SU-DHL-6 (cell line): Measurements from ENCODE around the gene BMP10.

ENCODE experiments used
- H2AFZ ChIP-seq: fragments of 200-600 bp; sonication (generic); 2 replicates; pipeline ENCODE4 v1.6.1; 2014; ENCODE audit warnings: low read depth, mild to moderate bottlenecking, moderate library complexity, mixed read lengths, antibody characterized with exemption, low read length; ENCODE audit not compliant: severe bottlenecking
- H3F3A ChIP-seq: fragments of 200-600 bp; shearing (Covaris generic); 2 replicates; pipeline ENCODE4 v1.6.0; 2016; ENCODE audit warnings: antibody characterized with exemption, mild to moderate bottlenecking; ENCODE audit not compliant: insufficient read depth
- H3K27ac ChIP-seq: fragments of 200-600 bp; sonication (generic); 2 replicates; pipeline ENCODE4 v1.5.1; 2016; ENCODE audit warnings: low read depth, mild to moderate bottlenecking, low read length, moderate library complexity, mixed read lengths
- H3K27me3 ChIP-seq: fragments of 200-600 bp; sonication (generic), shearing (Covaris generic); 2 replicates; pipeline ENCODE4 v1.6.0; 2014; ENCODE audit warnings: mild to moderate bottlenecking, low read length
- H3K36me3 ChIP-seq: fragments of 200-600 bp; sonication (generic); 2 replicates; pipeline ENCODE4 v1.6.1; 2014; ENCODE audit warnings: mild to moderate bottlenecking, low read length, mixed read lengths
- H3K4me2 ChIP-seq: fragments of 300-600, 200-600 bp; shearing (Covaris generic), sonication (generic); 2 replicates; pipeline ENCODE4 v1.6.0; 2014; ENCODE audit warnings: low read length, low read depth, mild to moderate bottlenecking; ENCODE audit not compliant: poor library complexity, severe bottlenecking
- H3K4me3 ChIP-seq: fragments of 200-600 bp; sonication (generic); 2 replicates; pipeline ENCODE4 v1.5.1; 2014; ENCODE audit warnings: antibody characterized with exemption, low read length, mild to moderate bottlenecking, mixed read lengths; ENCODE audit not compliant: insufficient read depth, poor library complexity, severe bottlenecking
- H3K79me2 ChIP-seq: fragments of 200-600 bp; sonication (generic); 2 replicates; pipeline ENCODE4 v1.6.1; 2014; ENCODE audit warnings: mild to moderate bottlenecking, low read length, moderate library complexity; ENCODE audit not compliant: insufficient read depth
- H3K9ac ChIP-seq: fragments of 200-600 bp; sonication (generic); 2 replicates; pipeline ENCODE4 v1.7.0; 2014; ENCODE audit warnings: mild to moderate bottlenecking, low read length
- H3K9me2 ChIP-seq: fragments of 200-600 bp; sonication (generic); replicated peaks from 2 replicates; pipeline ENCODE4 v1.6.1; 2014; ENCODE audit warnings: low read length; ENCODE audit not compliant: insufficient read depth
- H3K9me3 ChIP-seq: fragments of 200-600 bp; sonication (generic); 2 replicates; pipeline ENCODE4 v1.6.1; 2014; ENCODE audit warnings: low read length, mixed read lengths; ENCODE audit not compliant: insufficient read depth
- H4K20me1 ChIP-seq: fragments of 200-600 bp; sonication (generic); 2 replicates; pipeline ENCODE4 v1.6.1; 2014; ENCODE audit warnings: low read depth, mild to moderate bottlenecking, antibody characterized with exemption, low read length, moderate library complexity, mixed read lengths
- CTCF ChIP-seq: fragments of 200-600 bp; sonication (generic); IDR thresholded peaks from one replicate; pipeline ENCODE4 v1.5.1; 2017; ENCODE audit warnings: antibody characterized with exemption, mild to moderate bottlenecking, low read length, moderate library complexity; ENCODE audit not compliant: insufficient read depth, poor library complexity, severe bottlenecking
- EZH2phosphoT487 ChIP-seq: fragments of 200-600 bp; sonication (generic), shearing (Covaris generic); conservative IDR thresholded peaks from 2 replicates; pipeline ENCODE4 v1.6.1; 2018; ENCODE audit warnings: mild to moderate bottlenecking, antibody characterized with exemption, low read length, moderate library complexity, mixed read lengths

The BMP10 gene

GRCh38 chr2:68907920-68908253 lies 36.7 kb upstream of the BMP10 start:
- Histone ChIP-seq H3K9me2 (no peaks in the 10 kb centered on the region), H3K9ac (peak overlapping the region; percentile 55), H3K4me2 (peak overlapping the region; percentile 60), H3K27ac (peak overlapping the region; percentile 93), H3K79me2 (no peaks in the 10 kb centered on the region), H3K27me3 (no peaks in the 10 kb centered on the region), H4K20me1 (no peaks in the 10 kb centered on the region), H3F3A (peaks cover 4% of the 10 kb centered on the region; the same call in 1 of the 2 replicates), H3K4me3 (peak overlapping the region; percentile 6), H3K9me3 (no peaks in the 10 kb centered on the region), H3K36me3 (no peaks in the 10 kb centered on the region), H2AFZ (peak overlapping the region; percentile 61)
- no peak for TF ChIP-seq EZH2phosphoT487
- TF ChIP-seq CTCF: no peak

GRCh38 chr2:68907232-68907919 lies 36.2 kb upstream of the BMP10 start:
- H3K9me2 ChIP-seq: no peaks in the 10 kb centered on the region
- H3K27me3 ChIP-seq: no peaks in the 10 kb centered on the region
- no peaks in the 10 kb centered on the region for H3K9me3 ChIP-seq
- no peaks in the 10 kb centered on the region for H3K36me3 ChIP-seq
- H4K20me1 ChIP-seq: no peaks in the 10 kb centered on the region
- H3F3A ChIP-seq: peaks cover 4% of the 10 kb centered on the region; the same call in 1 of the 2 replicates
- peak overlapping the region; percentile 93 for H3K27ac ChIP-seq
- H3K9ac ChIP-seq: peak overlapping the region; percentile 55
- H2AFZ ChIP-seq: peak overlapping the region; percentile 61
- TF ChIP-seq EZH2phosphoT487: no peak
- TF ChIP-seq CTCF: no peak
- peak overlapping the region; percentile 6 for H3K4me3 ChIP-seq
- H3K79me2 ChIP-seq: no peaks in the 10 kb centered on the region
- peak overlapping the region; percentile 60 for H3K4me2 ChIP-seq

DNA sequence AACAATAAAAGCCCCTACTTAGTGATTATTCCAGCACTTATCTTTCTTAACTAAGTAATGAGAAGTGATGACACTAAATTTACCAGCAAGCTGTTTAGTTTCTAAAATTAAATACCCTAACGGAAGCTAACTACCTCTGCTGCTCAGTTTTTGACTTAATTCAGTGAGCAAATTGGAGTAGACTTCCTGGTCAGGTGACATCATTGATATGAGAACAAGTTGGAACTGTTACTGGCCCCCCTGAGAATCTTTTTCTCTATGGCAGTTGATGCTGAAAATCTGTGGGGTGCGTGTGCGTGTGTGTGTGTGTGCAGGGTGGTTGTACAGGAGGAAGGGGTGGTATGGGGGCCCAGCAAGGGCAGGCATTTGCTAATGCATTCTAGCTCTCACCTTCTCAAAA lies 35.5 kb upstream of the BMP10 start:
- Histone ChIP-seq H3K36me3 (no peaks in the 10 kb centered on the region), H3K27me3 (no peaks in the 10 kb centered on the region), H3K9me3 (no peaks in the 10 kb centered on the region), H4K20me1 (no peaks in the 10 kb centered on the region), H3F3A (peaks cover 4% of the 10 kb centered on the region; the same call in 1 of the 2 replicates), H3K9ac (no peak overlapping the region), H3K79me2 (no peaks in the 10 kb centered on the region), H2AFZ (peak overlapping the region; percentile 57), H3K9me2 (no peaks in the 10 kb centered on the region), H3K4me3 (no peak overlapping the region), H3K27ac (peak overlapping the region; percentile 93; the same call in 1 of the 2 replicates), H3K4me2 (peak overlapping the region; percentile 19)
- no peak for TF ChIP-seq EZH2phosphoT487
- TF ChIP-seq CTCF: no peak
